Endodermal cell (in vitro differentiated cells): ENCODE results near the gene SLIT3. TPM values are rescaled to one million over a fixed set of nuclear protein-coding genes. Genes with fewer than 3 reads are reported as not detected.

Source experiments
- DNase-seq: peaks from one replicate; pipeline ENCODE4 v3.0.0-alpha.2; 2017
- H3K27ac ChIP-seq: 2 replicates; pipeline ENCODE4 v1.5.1; 2013; ENCODE audit warnings: mild to moderate bottlenecking, low read depth, low read length, moderate library complexity
- H3K27me3 ChIP-seq: 2 replicates; pipeline ENCODE4 v1.6.1; 2013; ENCODE audit warnings: mild to moderate bottlenecking, low read length, moderate library complexity; ENCODE audit not compliant: insufficient read depth, control insufficient read depth, poor library complexity, severe bottlenecking
- H3K36me3 ChIP-seq: 2 replicates; pipeline ENCODE4 v1.7.0; 2013; ENCODE audit warnings: mild to moderate bottlenecking, low read length, moderate library complexity; ENCODE audit not compliant: control insufficient read depth, insufficient read depth
- H3K4me1 ChIP-seq: one replicate; pipeline ENCODE4 v1.7.0; 2013; ENCODE audit warnings: low read length; ENCODE audit not compliant: control insufficient read depth, insufficient read depth
- H3K4me3 ChIP-seq: 2 replicates; pipeline ENCODE4 v1.5.1; 2013; ENCODE audit warnings: mild to moderate bottlenecking, low read length, moderate library complexity
- H3K9ac ChIP-seq: 2 replicates; pipeline ENCODE4 v1.6.1; 2013; ENCODE audit warnings: mild to moderate bottlenecking, low read length, moderate library complexity; ENCODE audit not compliant: poor library complexity, severe bottlenecking; ENCODE audit errors: extremely low read depth
- H3K9me3 ChIP-seq: 2 replicates; pipeline ENCODE4 v1.6.1; 2013; ENCODE audit warnings: mild to moderate bottlenecking, low read length, moderate library complexity; ENCODE audit not compliant: control insufficient read depth
- H3K27ac Mint-ChIP-seq: 2 replicates; pipeline ENCODE4 v1.8.0; 2020; ENCODE audit warnings: mixed read lengths
- H3K27me3 Mint-ChIP-seq: 2 replicates; pipeline ENCODE4 v1.8.0; 2021; ENCODE audit warnings: mild to moderate bottlenecking, mixed read lengths; ENCODE audit not compliant: insufficient read depth
- H3K36me3 Mint-ChIP-seq: 2 replicates; pipeline ENCODE4 v1.8.0; 2020; ENCODE audit warnings: low read depth, mixed read lengths
- H3K4me1 Mint-ChIP-seq: 2 replicates; pipeline ENCODE4 v1.8.0; 2020; ENCODE audit warnings: mixed read lengths
- H3K4me3 Mint-ChIP-seq: 2 replicates; pipeline ENCODE4 v1.8.0; 2020; ENCODE audit warnings: mild to moderate bottlenecking, moderate library complexity, mixed read lengths
- H3K9me3 Mint-ChIP-seq: 2 replicates; pipeline ENCODE4 v1.8.0; 2020; ENCODE audit warnings: mild to moderate bottlenecking, mixed read lengths
- WGBS, 2 experiments: methylation state at CpG; one replicate each; pipeline versions ENCODE4 v1.1.5 to v1.1.7; 2013; ENCODE audit warnings: missing lambda C conversion rate in 2 of 2, mixed read lengths in 1 of 2; ENCODE audit not compliant: insufficient coverage in 1 of 2, insufficient read length in 1 of 2; 5-methylcytosine and 5-hydroxymethylcytosine counted together
- total RNA-seq, 2 donors: library from RNA; stranded (reverse); fragmentation: NEBNext Ultra II Directional in 1 of 2; extraction: Animal tissue kit (Norgen Biotek cat#: 25700) in 1 of 2; gene quantifications; 2 replicates in 1 of 2; 3 replicates in 1 of 2; pipeline ENCODE4 v1.2.1, GENCODE V29; 2021
- TF ChIP-seq, protein P1 (sequence below): fragments of 200-600 bp; sonication (generic); conservative IDR thresholded peaks from 2 replicates; pipeline ENCODE4 v1.5.0; 2021; ENCODE audit warnings: antibody characterized with exemption, mild to moderate bottlenecking

Gene SLIT3
- total RNA-seq, 2 donors from 2014 or later: 2.5 to 3.4 TPM

DNA sequence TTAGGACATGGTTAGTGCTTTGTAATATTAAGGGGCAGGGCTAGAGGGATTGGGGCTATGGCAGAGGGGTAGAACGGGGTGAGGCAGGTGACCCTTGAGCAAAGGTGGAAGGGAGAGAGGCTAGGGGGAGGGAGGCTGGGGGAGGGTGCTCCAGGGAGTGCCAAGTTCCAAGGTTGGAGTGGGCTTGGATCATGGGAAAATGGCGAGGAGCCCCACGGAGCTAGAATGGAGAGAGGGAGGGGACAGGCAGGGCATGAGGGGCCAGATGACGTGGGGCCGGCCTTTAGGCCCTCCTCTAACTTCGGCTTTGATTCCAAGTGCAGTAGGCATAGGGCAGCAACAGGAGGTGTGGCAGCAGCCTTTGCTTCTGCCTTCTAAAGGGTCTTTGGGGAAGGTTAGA is 550.0 kb downstream of the SLIT3 start:
- DNase-seq: peak; percentile 25
- peaks cover 6% of the 10 kb centered on the region for H3K27me3 ChIP-seq
- no peak overlapping the region for H3K4me3 Mint-ChIP-seq
- no peak overlapping the region for H3K4me3 ChIP-seq
- H3K36me3 Mint-ChIP-seq: no peaks in the 10 kb centered on the region
- no peak overlapping the region for H3K27ac ChIP-seq
- H3K9me3 ChIP-seq: no peaks in the 10 kb centered on the region
- H3K27me3 Mint-ChIP-seq: peaks cover 23% of the 10 kb centered on the region
- H3K36me3 ChIP-seq: no peaks in the 10 kb centered on the region
- TF ChIP-seq, protein P1, sequence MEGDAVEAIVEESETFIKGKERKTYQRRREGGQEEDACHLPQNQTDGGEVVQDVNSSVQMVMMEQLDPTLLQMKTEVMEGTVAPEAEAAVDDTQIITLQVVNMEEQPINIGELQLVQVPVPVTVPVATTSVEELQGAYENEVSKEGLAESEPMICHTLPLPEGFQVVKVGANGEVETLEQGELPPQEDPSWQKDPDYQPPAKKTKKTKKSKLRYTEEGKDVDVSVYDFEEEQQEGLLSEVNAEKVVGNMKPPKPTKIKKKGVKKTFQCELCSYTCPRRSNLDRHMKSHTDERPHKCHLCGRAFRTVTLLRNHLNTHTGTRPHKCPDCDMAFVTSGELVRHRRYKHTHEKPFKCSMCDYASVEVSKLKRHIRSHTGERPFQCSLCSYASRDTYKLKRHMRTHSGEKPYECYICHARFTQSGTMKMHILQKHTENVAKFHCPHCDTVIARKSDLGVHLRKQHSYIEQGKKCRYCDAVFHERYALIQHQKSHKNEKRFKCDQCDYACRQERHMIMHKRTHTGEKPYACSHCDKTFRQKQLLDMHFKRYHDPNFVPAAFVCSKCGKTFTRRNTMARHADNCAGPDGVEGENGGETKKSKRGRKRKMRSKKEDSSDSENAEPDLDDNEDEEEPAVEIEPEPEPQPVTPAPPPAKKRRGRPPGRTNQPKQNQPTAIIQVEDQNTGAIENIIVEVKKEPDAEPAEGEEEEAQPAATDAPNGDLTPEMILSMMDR: no peak
- no peaks in the 10 kb centered on the region for H3K4me1 ChIP-seq
- WGBS, 2 experiments: 90 to 100% methylated on average over 4 to 6 of the region's 6 CpGs
- H3K9ac ChIP-seq: no peak overlapping the region
- no peaks in the 10 kb centered on the region for H3K9me3 Mint-ChIP-seq
- H3K27ac Mint-ChIP-seq: no peak overlapping the region
- H3K4me1 Mint-ChIP-seq: peaks cover 6% of the 10 kb centered on the region

DNA sequence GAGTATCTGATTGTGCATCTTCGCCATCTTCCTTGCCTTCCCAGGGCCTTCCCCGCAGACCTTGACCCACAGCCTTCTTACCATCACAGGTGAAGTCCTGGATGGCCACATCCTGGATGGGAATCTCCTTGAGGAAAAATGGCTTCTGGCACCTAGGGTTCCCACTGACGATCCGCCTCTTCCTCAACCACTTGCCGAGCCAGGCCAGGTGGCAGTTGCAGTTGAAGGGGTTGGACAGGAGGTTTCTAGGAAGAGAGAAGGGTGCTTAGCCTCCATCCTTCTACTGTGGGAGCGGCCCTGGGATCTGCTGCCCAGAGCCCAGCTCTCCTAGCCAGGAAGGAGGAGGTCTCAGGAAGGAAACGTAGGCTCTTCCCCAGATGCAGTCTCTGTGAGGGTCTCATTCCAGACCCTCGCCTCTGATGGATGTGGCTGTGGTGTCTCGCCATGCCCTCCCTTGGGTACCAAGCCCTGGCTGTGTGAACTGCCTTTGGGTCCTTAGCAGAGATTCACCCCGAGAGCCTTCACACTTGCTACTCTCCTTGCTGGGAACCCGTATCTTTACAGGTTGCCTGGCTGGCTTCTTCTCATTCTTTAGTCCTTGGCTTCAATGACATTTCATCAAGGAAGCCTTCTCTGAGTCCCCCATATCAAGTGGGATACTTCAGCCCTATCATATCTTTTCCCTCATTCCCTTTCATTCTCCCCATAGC is 551.4 kb downstream of the SLIT3 start:
- Mint-ChIP-seq H3K9me3 (no peaks in the 10 kb centered on the region), H3K4me3 (no peak overlapping the region), H3K36me3 (no peaks in the 10 kb centered on the region), H3K27ac (no peak overlapping the region), H3K4me1 (peaks cover 6% of the 10 kb centered on the region), H3K27me3 (peaks cover 23% of the 10 kb centered on the region)
- H3K36me3 ChIP-seq: no peaks in the 10 kb centered on the region
- H3K9ac ChIP-seq: no peak overlapping the region
- H3K4me1 ChIP-seq: no peaks in the 10 kb centered on the region
- H3K9me3 ChIP-seq: peaks cover 5% of the 10 kb centered on the region
- peak; percentile 28 for DNase-seq
- H3K27me3 ChIP-seq: peaks cover 6% of the 10 kb centered on the region
- H3K27ac ChIP-seq: no peak overlapping the region
- TF ChIP-seq, protein P1: no peak
- 90 to 93% methylated on average over 9 to 11 of the region's 11 CpGs for WGBS, 2 experiments
- H3K4me3 ChIP-seq: no peak overlapping the region

DNA sequence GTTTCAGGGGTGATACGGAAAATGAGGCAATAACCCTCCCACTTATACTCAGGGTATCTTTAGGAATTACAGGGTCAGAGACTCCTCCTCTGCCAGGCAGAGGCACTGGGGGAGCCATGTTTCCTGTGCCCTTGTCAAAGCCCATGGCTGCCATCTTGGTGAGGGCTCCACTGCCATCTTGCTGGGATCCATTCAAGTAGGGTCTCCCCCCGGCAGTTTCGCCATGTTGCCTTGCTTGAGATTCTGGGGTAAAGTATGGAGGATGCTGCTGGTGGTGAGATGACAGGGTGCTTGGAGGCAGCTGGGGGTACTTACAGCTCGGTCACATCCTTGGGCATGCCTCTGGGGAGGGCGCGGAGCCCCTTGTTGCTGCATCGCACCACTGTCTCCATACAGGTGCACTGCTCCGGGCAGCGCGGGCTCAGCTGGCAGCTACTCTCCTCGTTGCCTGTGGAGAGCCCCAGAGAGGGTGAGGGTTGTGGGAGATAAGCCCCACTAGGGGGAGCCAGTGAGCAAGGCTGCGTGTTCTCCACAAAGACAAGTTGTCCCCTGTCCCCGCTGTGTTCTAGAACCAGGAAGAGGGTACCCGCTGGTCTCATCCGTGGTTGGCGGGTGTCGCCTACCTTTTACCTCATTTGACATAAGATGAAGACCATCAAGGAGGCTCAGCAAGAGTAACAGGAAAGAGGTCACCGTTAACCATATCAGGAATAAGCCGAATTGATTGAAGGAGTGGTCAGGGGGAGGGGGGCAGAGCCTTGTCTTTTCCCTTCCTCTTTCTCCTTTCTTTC is 552.8 kb downstream of the SLIT3 start:
- Mint-ChIP-seq H3K9me3 (no peaks in the 10 kb centered on the region), H3K4me1 (peaks cover 6% of the 10 kb centered on the region), H3K27me3 (peaks cover 23% of the 10 kb centered on the region), H3K36me3 (no peaks in the 10 kb centered on the region), H3K27ac (no peak overlapping the region), H3K4me3 (no peak overlapping the region)
- Histone ChIP-seq H3K9me3 (peaks cover 8% of the 10 kb centered on the region), H3K27ac (no peak overlapping the region), H3K9ac (no peak overlapping the region), H3K27me3 (peaks cover 6% of the 10 kb centered on the region), H3K4me3 (no peak overlapping the region), H3K4me1 (no peaks in the 10 kb centered on the region), H3K36me3 (no peaks in the 10 kb centered on the region)
- peak; percentile 95 for DNase-seq
- WGBS, 2 experiments: 43 to 49% methylated on average over 11 to 19 of the region's 19 CpGs
- TF ChIP-seq, protein P1: peak; percentile 97
